Ishikawa (cell line): ENCODE results near the gene ZFYVE1.

ENCODE experiments used
- EP300 ChIP-seq: IDR thresholded peaks from 2 replicates; pipeline ENCODE4 v1.6.1; 2012; ENCODE audit warnings: borderline replicate concordance
- FOXM1 ChIP-seq: IDR thresholded peaks from 2 replicates; pipeline ENCODE4 v1.6.1; 2012; ENCODE audit warnings: low read depth, borderline replicate concordance
- NFIC ChIP-seq: IDR thresholded peaks from 2 replicates; pipeline ENCODE4 v1.6.1; 2012
- RAD21 ChIP-seq: IDR thresholded peaks from 2 replicates; pipeline ENCODE4 v1.6.1; 2012; ENCODE audit warnings: low read depth
- TAF1 ChIP-seq: IDR thresholded peaks from 2 replicates; pipeline ENCODE4 v1.6.1; 2012; ENCODE audit warnings: low read depth, mild to moderate bottlenecking
- YY1 ChIP-seq: IDR thresholded peaks from 2 replicates; pipeline ENCODE4 v1.6.1; 2012; ENCODE audit warnings: low read depth
- TF ChIP-seq, protein P1 (sequence below): IDR thresholded peaks from 2 replicates; pipeline ENCODE4 v1.6.1; 2012
- TF ChIP-seq, protein P2 (sequence below): IDR thresholded peaks from 2 replicates; pipeline ENCODE4 v1.6.1; 2012

DNA sequence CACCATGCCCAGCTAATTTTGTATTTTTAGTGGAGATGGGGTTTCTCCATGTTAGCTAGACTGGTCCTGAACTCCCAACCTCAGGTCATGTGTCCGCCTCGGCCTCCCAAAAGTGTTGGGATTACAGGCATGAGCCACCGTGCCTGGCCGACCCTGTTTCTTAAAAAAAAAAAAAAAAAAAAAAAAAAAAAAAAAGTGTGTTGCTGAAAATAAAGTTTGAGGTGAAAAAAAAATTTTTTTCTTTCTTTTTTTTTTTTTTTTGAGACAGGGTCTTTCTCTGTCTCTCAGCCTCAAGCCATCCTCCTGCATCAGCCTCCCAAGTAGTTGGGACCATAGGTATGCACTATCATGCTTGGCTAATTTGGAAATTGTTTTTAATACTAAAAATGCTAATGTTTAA, 42.7 kb upstream of the ZFYVE1 start:
- TF ChIP-seq EP300: no peak
- TF ChIP-seq NFIC: no peak
- no peak for TF ChIP-seq RAD21
- TF ChIP-seq TAF1: no peak
- TF ChIP-seq, protein P1, sequence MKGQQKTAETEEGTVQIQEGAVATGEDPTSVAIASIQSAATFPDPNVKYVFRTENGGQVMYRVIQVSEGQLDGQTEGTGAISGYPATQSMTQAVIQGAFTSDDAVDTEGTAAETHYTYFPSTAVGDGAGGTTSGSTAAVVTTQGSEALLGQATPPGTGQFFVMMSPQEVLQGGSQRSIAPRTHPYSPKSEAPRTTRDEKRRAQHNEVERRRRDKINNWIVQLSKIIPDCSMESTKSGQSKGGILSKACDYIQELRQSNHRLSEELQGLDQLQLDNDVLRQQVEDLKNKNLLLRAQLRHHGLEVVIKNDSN: no peak
- no peak for TF ChIP-seq FOXM1
- TF ChIP-seq, protein P2, sequence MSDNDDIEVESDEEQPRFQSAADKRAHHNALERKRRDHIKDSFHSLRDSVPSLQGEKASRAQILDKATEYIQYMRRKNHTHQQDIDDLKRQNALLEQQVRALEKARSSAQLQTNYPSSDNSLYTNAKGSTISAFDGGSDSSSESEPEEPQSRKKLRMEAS: no peak
- no peak for TF ChIP-seq YY1
